ENCODE data around the gene NPY2R.

- TF ChIP-seq CTCF (IDR thresholded peaks at IDR 0.05; ENCODE audit: low read depth, low read length, missing input control) (no peak), TAF1 (conservative IDR thresholded peaks at IDR 0.05) (no peak), ZBTB33 (IDR thresholded peaks at IDR 0.05) (no peak), ATF3 (IDR thresholded peaks at IDR 0.05) (no peak), JUND (IDR thresholded peaks at IDR 0.05) (no peak), MAX (IDR thresholded peaks at IDR 0.05) (no peak), SP1 (IDR thresholded peaks at IDR 0.05) (no peak)
Measured at GRCh38 chr4:155173371-155173770, 35.1 kb upstream of the NPY2R start.

All from liver (tissue), 3 donors.